GM18909 (cell line): ENCODE measurements around the gene GRIK4.

Source experiments
- ATAC-seq: cut with Tn5 transposase; IDR thresholded peaks from one replicate; pipeline ENCODE4 v1.9.1; 2021; ENCODE audit warnings: mild to moderate bottlenecking; ENCODE audit not compliant: unreplicated experiment, poor library complexity

The GRIK4 gene

DNA sequence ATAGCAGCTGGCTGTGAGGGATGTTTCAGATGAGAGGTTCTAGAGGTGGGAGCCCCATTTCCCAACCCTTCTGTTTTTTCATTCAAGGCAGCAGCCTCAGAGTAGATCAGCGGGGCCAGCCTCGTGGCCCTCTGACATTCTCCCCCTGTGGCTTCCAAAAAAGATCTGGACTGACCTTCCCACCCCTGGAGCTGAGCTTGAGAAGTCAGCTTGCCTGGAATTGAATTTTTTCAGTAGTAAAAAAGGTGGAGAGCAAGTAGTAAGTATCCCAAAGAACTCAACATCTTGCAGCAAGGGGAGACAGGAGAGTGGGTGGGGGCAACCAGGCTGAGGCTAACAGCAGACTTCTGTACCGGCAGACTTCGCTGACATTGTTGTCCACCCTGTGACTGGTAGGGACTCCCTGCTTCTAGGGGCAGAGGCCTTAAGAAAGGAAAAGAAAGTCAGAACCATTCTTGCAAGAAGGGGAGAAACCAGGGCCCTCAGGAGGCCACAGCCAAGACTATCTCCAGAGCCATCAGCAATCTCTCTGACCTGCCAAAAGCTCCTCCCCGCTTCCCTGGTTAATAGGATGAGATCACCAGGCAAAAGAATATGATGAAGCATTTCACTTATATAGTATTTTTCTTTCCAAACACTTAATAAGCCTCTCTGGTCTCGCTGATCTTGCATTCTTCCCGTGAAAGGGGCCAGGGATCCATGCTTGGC lies 2.0 kb upstream of the GRIK4 start:
- no peak for ATAC-seq

- ATAC-seq: no peak
Measured at GRCh38 chr11:120510406-120511115, 987 bp upstream of the GRIK4 start.

DNA sequence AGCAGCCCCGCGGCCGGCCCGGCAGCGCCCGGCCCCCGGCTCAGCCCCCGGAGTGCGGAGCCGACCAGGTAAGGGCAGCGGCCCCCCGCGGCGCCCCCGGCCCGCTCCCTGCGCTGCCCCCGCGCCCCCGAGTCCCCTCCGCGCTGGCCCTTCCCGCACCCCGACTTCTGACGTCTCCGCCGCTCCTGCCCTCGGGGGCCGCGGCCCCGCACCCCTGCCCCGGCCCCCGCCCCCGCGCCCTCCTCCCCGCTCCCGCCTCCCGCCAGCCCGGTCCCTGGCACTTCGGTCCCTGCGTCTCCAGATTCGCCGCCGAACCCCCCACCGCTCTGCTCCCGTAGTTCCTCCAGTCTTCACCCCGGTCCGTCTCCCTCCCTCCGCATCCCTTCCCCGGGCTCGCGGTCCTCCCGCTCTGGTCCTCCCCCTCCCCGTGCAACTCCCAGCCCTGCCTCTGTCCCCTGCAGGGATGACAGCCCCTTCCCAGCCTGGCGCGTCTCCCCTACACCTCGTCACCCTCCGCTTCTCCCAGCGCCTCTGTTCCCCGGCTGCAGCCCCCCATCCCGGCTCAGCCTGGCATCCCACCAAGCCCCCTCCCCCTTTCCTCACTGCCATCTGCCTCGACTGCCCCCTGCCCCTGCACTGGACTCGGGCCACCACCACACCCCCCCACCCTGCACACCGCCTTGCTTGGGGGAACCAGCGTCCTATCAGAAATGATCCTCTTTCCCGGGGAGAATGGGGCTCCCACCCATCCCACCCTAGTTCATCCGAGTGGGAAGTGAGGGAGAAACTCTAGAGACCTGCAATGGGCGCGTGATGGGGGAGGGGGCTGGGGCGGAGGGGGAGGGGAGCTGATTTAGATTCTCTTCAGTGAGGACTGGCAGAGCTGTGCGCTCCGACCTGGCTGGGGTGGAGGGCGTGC lies 531 bp downstream of the GRIK4 start:
- no peak for ATAC-seq

DNA sequence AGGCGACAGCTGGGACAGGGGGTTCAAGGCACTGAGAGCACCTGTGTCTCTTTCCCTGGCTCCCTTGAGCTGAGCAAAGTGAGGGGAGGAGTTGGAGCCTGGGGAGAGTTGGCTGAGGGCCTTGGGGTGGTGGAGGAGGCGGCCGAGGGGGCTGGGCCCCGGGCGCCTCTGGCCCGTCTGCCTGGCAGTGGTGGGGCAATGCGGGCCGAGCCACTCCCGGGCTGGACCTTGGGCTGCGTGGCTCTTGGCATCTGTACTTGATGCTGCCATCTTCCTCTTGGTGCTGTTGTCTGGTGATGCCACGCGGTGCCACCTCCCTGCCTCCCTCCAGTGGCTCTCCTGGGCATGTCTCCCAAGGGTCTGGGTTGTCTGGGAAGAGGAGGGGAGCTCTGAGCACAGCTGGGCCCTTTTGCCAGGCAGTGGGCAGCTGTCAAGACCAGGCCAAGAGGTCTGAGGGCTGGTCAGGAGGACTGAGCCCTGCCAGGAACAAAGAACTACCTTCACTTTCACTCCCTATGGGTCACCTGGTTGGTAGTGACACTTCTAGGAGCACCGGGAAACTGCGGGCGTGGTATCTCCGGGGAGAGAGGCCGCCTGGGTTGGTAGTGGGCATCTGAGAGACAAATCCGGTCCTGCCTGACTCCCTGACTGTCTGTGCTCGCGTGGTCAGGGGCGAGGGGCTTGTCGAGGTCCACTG lies 1.3 kb downstream of the GRIK4 start:
- ATAC-seq: no peak

- ATAC-seq: no peak
Measured at GRCh38 chr11:120513436-120514315, 2.1 kb downstream of the GRIK4 start.

DNA sequence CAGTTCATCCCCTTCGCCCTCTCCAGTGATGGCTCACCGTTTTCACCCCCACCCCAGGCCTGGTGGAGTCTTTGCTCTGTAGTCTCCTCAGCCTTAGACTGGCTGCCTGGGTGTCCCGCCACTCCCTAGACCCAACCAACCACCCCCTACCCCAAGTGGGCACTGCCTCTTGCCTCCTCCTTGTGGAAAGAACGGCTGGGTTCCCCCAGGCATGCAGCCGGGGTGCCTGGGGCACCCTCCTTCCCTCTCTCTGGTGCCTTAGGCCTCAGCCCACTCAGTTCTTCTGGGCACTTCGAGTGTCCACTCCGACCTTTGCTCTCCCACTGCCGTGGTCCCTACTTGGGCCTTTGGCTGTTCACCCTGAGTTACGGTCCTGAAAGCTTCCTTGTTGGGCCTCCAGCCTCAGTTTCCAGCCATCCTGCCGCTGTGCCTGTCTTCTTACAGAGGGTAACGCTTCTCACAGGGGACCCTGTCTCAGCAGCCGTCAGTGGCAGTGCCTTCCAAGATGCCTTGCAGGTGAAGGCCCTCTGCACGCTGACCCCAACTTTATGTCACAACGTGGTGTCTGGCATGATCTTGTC lies 3.1 kb downstream of the GRIK4 start:
- ATAC-seq: no peak

DNA sequence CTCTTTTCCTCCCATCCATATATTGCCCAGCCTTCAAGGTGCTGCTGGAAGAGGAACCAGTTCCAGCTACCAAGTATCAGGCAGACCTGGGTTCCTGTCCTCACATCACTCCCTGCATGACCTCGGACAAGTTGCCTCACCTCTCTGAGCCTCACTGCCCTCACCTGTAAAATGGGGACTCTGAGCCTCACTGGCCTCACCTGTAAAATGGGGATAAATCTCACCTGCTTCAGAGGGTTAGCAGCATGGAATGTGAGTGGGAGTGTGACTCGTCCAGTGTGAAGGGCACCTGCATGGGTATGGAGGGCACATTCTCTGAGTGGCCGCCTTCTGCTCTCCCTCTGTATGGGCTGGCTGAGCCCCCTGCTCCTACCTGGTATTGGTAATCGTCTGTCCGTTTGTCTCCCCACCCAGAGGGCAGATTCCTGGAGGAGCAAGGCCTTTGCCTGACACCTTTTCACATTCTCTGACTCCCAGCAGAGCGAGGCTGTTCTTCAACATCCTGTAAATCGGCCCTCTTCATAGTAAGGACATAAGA lies 3.7 kb downstream of the GRIK4 start:
- no peak for ATAC-seq

- ATAC-seq: no peak
Measured at GRCh38 chr11:120516461-120517389, 5.2 kb downstream of the GRIK4 start.

- ATAC-seq: no peak
Measured at GRCh38 chr11:120517390-120517761, 5.8 kb downstream of the GRIK4 start.

DNA sequence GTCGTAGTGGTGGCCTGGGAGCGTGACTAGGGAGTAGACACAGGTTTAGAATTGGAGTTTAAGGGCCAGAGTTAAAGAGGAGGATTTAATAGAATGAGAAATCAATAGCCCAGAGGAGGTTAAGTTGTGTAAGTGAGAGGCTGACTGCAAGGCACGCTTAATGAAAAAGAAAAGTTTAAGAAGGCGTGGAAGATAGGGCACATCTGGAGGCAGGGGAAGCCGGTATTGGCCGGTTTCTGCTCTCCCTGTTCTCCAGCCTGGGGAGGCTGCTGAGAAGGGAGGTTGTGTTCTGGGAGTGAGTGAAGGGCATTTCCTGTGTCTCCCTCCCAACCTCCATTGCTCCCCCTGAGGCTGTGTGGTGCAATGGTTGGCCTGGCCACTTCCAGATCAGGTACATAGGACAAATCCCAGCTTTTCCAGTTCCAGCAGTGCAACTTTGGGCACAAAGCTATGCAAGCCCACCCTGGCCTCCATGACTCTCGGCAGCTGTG lies 6.3 kb downstream of the GRIK4 start:
- no peak for ATAC-seq

DNA sequence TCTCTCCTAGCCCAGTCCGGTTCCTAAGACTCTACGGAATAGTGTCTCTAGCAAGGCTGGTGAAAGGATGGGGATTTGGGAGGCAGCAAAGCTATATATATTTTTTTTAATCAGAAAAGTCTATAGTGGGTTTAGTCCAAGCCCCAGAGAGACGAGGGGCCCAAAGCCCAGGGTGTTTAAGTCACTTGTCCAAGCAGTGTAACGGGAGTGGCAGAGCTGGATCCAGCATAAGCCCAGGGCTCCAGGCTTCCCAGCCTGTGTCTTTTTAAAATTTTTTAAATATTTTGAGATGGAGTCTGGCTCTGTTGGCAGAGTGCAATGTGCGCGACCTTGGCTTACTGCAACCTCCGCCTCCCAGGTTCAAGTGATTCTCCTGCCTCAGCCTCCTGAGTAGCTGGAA lies 6.8 kb downstream of the GRIK4 start:
- ATAC-seq: no peak

GRCh38 chr11:120519474-120519873 lies 7.9 kb downstream of the GRIK4 start:
- ATAC-seq: no peak

DNA sequence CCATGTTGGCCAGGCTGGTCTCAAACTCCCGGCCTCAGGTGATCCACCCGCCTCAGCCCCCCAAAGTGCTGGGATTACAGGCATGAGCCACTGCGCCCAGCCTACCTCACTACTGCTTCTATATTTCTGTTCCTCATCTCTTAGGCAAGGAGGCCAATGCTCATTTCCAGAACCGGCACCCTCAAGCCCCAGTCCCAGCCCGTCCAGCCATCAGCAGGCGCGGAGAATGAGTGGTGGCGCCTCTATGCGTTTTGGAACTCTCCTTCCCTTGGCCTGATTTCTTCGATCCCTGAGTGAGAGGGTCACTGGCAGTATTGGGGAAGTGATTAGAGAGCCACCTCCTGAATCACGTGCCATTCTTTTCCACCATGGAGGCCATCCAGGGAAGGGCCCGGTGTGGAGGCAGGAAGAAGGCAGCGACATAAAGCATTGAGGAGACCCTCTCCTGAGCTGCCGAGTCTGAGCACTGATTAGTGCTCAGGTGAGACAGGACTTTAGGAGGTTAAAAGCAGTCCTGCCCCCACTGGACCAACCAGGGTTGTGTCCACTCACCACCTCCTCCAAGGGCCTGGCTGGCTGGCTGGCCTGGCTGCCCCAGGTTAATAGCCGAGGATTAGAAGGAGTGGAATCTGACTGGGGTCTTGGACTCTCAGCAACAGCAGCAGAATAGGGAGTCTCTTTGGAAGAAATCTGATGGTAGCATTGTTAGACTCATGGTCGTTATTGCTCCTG lies 8.7 kb downstream of the GRIK4 start:
- no peak for ATAC-seq

DNA sequence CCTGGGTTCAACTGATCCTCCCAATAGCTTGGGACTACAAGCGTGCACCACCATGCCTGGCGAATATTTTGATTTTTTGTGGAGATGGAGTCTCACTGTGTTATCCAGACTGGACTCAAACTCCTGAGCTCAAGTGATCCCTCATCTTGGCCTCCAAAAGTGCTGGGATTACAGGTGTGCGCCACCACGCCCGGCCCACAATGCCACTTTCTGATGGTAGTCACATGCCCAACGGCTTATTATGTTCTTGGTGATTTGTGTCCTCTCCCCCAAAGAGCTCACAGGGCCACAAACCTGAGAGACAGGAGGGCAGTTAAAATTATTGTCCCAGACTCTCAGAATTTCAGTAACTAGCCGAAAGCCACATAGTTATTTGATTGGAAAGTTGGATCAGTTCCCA lies 9.6 kb downstream of the GRIK4 start:
- no peak for ATAC-seq

GRCh38 chr11:120522021-120522420 lies 10.5 kb downstream of the GRIK4 start:
- ATAC-seq: no peak

DNA sequence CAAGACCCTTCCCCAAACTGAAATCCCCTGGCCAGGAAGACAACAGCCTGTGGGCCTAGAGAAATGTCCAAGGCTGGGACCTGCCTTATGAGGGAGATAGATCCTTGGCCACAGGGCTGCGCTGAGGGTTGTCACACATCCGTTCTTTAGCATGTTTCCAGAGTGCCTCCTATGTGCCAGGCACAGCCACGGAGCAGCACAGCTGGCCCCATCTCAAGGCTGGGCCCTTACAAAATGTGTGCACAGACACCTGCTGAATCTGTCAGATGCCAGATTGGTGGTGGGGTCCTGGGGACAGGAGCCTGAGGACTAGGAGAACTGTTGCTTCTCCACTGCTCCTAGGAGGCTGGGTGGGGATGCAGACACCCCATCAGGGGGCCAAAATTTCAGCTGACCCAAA lies 11.2 kb downstream of the GRIK4 start:
- ATAC-seq: no peak

- no peak for ATAC-seq
Measured at GRCh38 chr11:120523196-120523595, 11.6 kb downstream of the GRIK4 start.
